Esophagus (tissue), 2 donors: ENCODE results near the gene SERPINA4. TPM values are rescaled to one million over a fixed set of nuclear protein-coding genes. Genes with fewer than 3 reads are reported as not detected.

ENCODE experiments used
- H3K27ac ChIP-seq, 2 donors: one replicate each; pipeline ENCODE4 v1.5.1; 2013; ENCODE audit warnings: low read depth in 2 of 2, mild to moderate bottlenecking in 2 of 2, inconsistent platforms in 1 of 2, low read length in 1 of 2, moderate library complexity in 1 of 2
- H3K27me3 ChIP-seq, 2 donors: one replicate each; pipeline ENCODE4 v1.6.1; 2013; ENCODE audit warnings: low read length in 2 of 2, control low read depth in 1 of 2, mild to moderate bottlenecking in 1 of 2; ENCODE audit not compliant: insufficient read depth in 2 of 2, control insufficient read depth in 1 of 2
- H3K36me3 ChIP-seq, 2 donors: one replicate each; pipeline ENCODE4 v1.6.1; 2013; ENCODE audit warnings: low read length in 1 of 2; ENCODE audit not compliant: control insufficient read depth in 2 of 2, insufficient read depth in 2 of 2
- H3K4me1 ChIP-seq, 2 donors: one replicate each; pipeline ENCODE4 v1.6.1; 2013; ENCODE audit warnings: low read length in 1 of 2; ENCODE audit not compliant: control insufficient read depth in 2 of 2, insufficient read depth in 2 of 2
- H3K4me3 ChIP-seq, 2 donors: one replicate each; pipeline ENCODE4 v1.5.1; 2013; ENCODE audit warnings: low read length in 2 of 2, mild to moderate bottlenecking in 2 of 2, low read depth in 1 of 2, moderate library complexity in 1 of 2
- H3K9me3 ChIP-seq, 2 donors: one replicate each; pipeline ENCODE4 v1.6.1; 2013; ENCODE audit warnings: mild to moderate bottlenecking in 2 of 2, low read depth in 1 of 2, low read length in 1 of 2, moderate library complexity in 1 of 2; ENCODE audit not compliant: control insufficient read depth in 2 of 2, insufficient read depth in 1 of 2
- WGBS, 2 donors: extraction: QIAGEN DNeasy Blood & Tissue Kit; methylation state at CpG; one replicate each; pipeline ENCODE4 v1.1.7; 2013; 5-methylcytosine and 5-hydroxymethylcytosine counted together
- polyA plus RNA-seq, 2 donors: library from polyadenylated mRNA; stranded (reverse); fragments of 200-250 nt; gene quantifications; one replicate each; pipeline ENCODE4 v1.2.3, GENCODE V29; 2013
- donor health status: healthy with polysubstance abuse.
- donor health status: Bipolar disorder and iron deficiency.

SERPINA4 gene
- polyA plus RNA-seq, 2 donors, result not detected

- H3K27me3 ChIP-seq, result no peaks in the 10 kb centered on the region
- 80% methylated on average over 5 of the region's 5 CpGs for WGBS, 2 donors
- H3K9me3 ChIP-seq, result no peaks in the 10 kb centered on the region
- no peak overlapping the region for H3K4me3 ChIP-seq
- H3K27ac ChIP-seq, result no peak overlapping the region
- no peaks in the 10 kb centered on the region for H3K36me3 ChIP-seq
- peaks cover 0 to 2% of the 10 kb centered on the region in 2 donors for H3K4me1 ChIP-seq
Measured at GRCh38 chr14:94584591-94585280, 23.5 kb downstream of the SERPINA4 start.

GRCh38 chr14:94586635-94587034 is 25.4 kb downstream of the SERPINA4 start:
- Histone ChIP-seq H3K4me1 (peaks cover 0 to 2% of the 10 kb centered on the region in 2 donors), H3K36me3 (no peaks in the 10 kb centered on the region), H3K27ac (no peak overlapping the region), H3K4me3 (no peak overlapping the region), H3K9me3 (no peaks in the 10 kb centered on the region), H3K27me3 (no peaks in the 10 kb centered on the region)
- WGBS, 2 donors, result 78 to 83% methylated on average over 4 of the region's 4 CpGs

GRCh38 chr14:94588311-94588710 is 27.1 kb downstream of the SERPINA4 start:
- H3K27me3 ChIP-seq, result no peaks in the 10 kb centered on the region
- H3K4me1 ChIP-seq, result peaks cover 0 to 2% of the 10 kb centered on the region in 2 donors
- H3K36me3 ChIP-seq, result no peaks in the 10 kb centered on the region
- no peaks in the 10 kb centered on the region for H3K9me3 ChIP-seq
- 82 to 85% methylated on average over 4 of the region's 4 CpGs for WGBS, 2 donors
- no peak overlapping the region for H3K4me3 ChIP-seq
- no peak overlapping the region for H3K27ac ChIP-seq

- H3K36me3 ChIP-seq, result no peaks in the 10 kb centered on the region
- no peaks in the 10 kb centered on the region for H3K27me3 ChIP-seq
- no peaks in the 10 kb centered on the region for H3K9me3 ChIP-seq
- no peaks in the 10 kb centered on the region for H3K4me1 ChIP-seq
- no peak overlapping the region for H3K27ac ChIP-seq
- H3K4me3 ChIP-seq, result no peak overlapping the region
Measured at GRCh38 chr14:94591073-94591472, 29.8 kb downstream of the SERPINA4 start.

GRCh38 chr14:94591871-94592270 is 30.6 kb downstream of the SERPINA4 start:
- no peaks in the 10 kb centered on the region for H3K36me3 ChIP-seq
- 90 to 92% methylated on average over 8 of the region's 8 CpGs for WGBS, 2 donors
- H3K27ac ChIP-seq, result no peak overlapping the region

GRCh38 chr14:94592457-94592856 is 31.2 kb downstream of the SERPINA4 start:
- Histone ChIP-seq H3K27me3 (no peaks in the 10 kb centered on the region), H3K4me3 (no peak overlapping the region), H3K36me3 (no peaks in the 10 kb centered on the region), H3K27ac (no peak overlapping the region), H3K4me1 (no peaks in the 10 kb centered on the region), H3K9me3 (no peaks in the 10 kb centered on the region)

More at GRCh38 chr14:94591871-94592270, 30.6 kb downstream of the SERPINA4 start:
- Histone ChIP-seq H3K4me1 (no peaks in the 10 kb centered on the region), H3K4me3 (no peak overlapping the region), H3K9me3 (no peaks in the 10 kb centered on the region), H3K27me3 (no peaks in the 10 kb centered on the region)

- no peaks in the 10 kb centered on the region for H3K36me3 ChIP-seq
- H3K4me1 ChIP-seq, result no peaks in the 10 kb centered on the region
- no peaks in the 10 kb centered on the region for H3K9me3 ChIP-seq
- WGBS, 2 donors, result 84 to 88% methylated on average over 3 of the region's 3 CpGs
- H3K27ac ChIP-seq, result no peak overlapping the region
- no peaks in the 10 kb centered on the region for H3K27me3 ChIP-seq
- no peak overlapping the region for H3K4me3 ChIP-seq
Measured at GRCh38 chr14:94593376-94593748, 32.1 kb downstream of the SERPINA4 start.

GRCh38 chr14:94593749-94594431 is 32.6 kb downstream of the SERPINA4 start:
- peaks cover 0 to 4% of the 10 kb centered on the region in 2 donors for H3K4me1 ChIP-seq
- no peak overlapping the region for H3K27ac ChIP-seq
- H3K9me3 ChIP-seq, result no peaks in the 10 kb centered on the region
- no peaks in the 10 kb centered on the region for H3K27me3 ChIP-seq
- no peaks in the 10 kb centered on the region for H3K36me3 ChIP-seq
- no peak overlapping the region for H3K4me3 ChIP-seq
- WGBS, 2 donors, result 79 to 83% methylated on average over 4 of the region's 4 CpGs

GRCh38 chr14:94594441-94594840 is 33.2 kb downstream of the SERPINA4 start:
- WGBS, 2 donors, result 92 to 96% methylated on average over 7 of the region's 7 CpGs
- H3K27ac ChIP-seq, result no peak overlapping the region
- no peaks in the 10 kb centered on the region for H3K27me3 ChIP-seq

GRCh38 chr14:94595912-94596311 is 34.7 kb downstream of the SERPINA4 start:
- H3K4me3 ChIP-seq, result no peak overlapping the region
- no peak overlapping the region for H3K27ac ChIP-seq
- no peaks in the 10 kb centered on the region for H3K27me3 ChIP-seq
- 83 to 85% methylated on average over 2 of the region's 2 CpGs for WGBS, 2 donors
- H3K9me3 ChIP-seq, result no peaks in the 10 kb centered on the region
- H3K36me3 ChIP-seq, result no peaks in the 10 kb centered on the region
- peaks cover 2 to 18% of the 10 kb centered on the region in 2 donors for H3K4me1 ChIP-seq

More at GRCh38 chr14:94594441-94594840, 33.2 kb downstream of the SERPINA4 start:
- Histone ChIP-seq H3K4me3 (no peak overlapping the region), H3K4me1 (peaks cover 0 to 8% of the 10 kb centered on the region in 2 donors), H3K9me3 (no peaks in the 10 kb centered on the region), H3K36me3 (no peaks in the 10 kb centered on the region)
